VCaP (cell line): ENCODE results near the gene SLC25A21.

Experiments used
- H3K27ac ChIP-seq: fragments of 450-650 bp; 2 replicates; pipeline ENCODE4 v1.5.1; 2017
- TF ChIP-seq, protein P1 (sequence below): fragments of 450-650 bp; conservative IDR thresholded peaks from 2 replicates; pipeline ENCODE4 v1.5.1; 2017; ENCODE audit warnings: mild to moderate bottlenecking, moderate library complexity

The SLC25A21 gene

DNA sequence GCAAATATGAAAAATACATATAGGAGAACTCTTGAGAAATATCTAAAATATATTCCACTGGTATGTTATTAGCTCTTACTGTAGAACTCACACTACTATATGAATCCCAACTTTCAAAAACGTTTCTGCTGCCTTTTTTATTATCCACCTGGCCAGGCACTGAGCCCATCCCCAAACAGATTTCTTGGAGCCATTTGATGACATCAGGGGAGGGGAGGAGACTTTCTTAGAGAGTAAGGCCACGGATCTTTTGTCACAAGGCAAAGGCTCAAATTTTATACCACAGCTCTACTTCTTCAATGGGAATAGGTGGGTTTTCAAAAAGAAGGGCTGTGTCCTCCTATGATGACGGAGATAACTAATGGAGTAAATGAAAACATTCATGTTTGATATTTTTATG, 83.0 kb downstream of the SLC25A21 start:
- TF ChIP-seq, protein P1, sequence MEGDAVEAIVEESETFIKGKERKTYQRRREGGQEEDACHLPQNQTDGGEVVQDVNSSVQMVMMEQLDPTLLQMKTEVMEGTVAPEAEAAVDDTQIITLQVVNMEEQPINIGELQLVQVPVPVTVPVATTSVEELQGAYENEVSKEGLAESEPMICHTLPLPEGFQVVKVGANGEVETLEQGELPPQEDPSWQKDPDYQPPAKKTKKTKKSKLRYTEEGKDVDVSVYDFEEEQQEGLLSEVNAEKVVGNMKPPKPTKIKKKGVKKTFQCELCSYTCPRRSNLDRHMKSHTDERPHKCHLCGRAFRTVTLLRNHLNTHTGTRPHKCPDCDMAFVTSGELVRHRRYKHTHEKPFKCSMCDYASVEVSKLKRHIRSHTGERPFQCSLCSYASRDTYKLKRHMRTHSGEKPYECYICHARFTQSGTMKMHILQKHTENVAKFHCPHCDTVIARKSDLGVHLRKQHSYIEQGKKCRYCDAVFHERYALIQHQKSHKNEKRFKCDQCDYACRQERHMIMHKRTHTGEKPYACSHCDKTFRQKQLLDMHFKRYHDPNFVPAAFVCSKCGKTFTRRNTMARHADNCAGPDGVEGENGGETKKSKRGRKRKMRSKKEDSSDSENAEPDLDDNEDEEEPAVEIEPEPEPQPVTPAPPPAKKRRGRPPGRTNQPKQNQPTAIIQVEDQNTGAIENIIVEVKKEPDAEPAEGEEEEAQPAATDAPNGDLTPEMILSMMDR, result no peak
- no peak overlapping the region for H3K27ac ChIP-seq

DNA sequence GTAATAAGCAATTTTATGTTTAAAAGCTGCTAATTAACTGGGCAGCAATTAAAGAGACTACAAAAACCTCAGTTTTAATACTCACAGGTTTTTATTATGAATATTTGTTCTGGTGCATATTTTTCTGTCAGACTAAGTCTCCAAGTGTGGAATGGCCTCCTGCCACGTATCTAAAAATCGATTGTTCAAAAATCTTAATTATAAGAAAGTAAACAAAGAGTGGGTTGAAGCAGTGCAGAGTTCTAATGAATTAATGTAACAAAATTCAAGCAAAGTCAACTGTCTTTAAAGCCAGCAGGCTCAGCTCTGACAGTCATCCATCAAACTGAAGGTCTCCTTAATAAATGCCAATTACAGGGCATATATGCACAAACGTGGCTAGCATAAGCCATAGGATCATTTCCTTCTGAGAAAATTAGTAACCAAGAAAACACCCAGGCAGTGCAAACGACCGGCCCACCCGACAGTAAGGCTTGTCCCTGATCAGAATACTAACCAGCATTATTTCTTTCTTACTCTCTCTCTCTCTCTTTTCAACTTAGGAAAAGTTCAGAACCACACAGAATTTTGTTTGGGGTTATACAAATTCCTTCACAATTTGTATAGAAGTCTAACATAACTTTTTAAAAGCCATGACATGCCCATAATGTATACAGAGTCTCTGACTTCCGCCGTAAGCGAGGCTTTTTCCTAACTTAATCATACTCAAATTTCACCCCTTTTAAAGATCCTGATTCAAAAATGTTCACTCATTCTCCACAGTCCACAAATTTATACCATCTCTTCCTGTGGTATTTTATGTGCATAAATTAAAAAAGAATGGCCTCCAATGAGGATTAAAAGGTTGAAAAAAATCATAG, 83.8 kb downstream of the SLC25A21 start:
- TF ChIP-seq, protein P1, result no peak
- H3K27ac ChIP-seq, result no peak overlapping the region

DNA sequence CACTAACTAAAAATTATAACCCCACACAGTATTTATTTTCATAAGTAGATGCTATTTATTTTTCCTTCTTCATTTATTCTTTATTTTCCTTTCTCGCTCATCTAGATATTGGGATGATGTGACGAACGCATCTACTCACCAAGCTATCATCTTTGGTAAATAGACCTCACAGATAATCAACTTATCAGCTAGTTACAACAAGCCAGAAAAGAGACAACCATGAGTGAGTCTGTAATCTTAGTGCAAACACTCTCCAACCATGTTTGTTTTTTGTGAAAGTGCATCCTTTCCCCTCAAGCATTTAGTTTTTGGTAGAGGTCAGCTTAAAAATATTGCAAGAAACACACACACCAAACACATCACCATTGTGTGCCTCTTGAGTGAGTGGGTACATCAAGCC, 84.9 kb downstream of the SLC25A21 start:
- TF ChIP-seq, protein P1, result no peak
- H3K27ac ChIP-seq, result no peak overlapping the region

DNA sequence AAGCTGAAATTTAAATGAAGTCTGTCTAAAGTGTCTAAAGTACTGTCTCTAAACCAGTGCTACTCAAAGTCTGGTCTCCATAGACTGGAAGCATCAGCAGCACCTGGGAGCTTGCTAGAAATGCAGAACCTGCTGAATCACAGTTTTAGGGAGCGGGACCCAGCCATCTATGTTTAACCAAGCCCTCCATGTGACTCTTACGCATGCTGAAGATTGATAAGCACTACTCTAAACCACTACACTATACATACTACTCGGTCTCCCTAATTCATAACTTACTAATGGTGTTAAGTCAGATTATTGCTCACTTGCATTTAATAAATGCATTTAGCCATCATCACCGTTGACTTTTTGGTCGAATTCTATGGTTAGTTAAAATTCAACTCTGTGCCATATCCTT, 88.8 kb downstream of the SLC25A21 start:
- no peak overlapping the region for H3K27ac ChIP-seq
- TF ChIP-seq, protein P1, result no peak

DNA sequence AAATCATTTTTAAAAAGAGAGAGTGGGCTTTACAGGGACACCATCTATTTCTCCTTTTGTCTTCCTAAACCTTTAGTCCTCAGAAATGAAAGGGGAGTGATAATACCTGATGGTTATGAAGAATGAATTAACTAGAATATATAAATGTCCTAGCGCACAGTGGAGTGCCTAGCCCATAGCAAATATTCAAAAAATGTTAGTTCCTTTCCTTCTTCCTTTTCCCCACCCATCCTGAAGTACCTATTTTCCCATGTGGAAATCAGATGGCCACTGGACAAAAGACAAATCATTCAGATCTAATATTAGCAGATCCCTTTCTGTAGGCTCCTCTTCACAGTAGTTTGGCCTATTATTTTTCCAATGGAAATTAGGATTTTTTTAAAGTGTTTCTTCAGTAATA, 90.0 kb downstream of the SLC25A21 start:
- no peak overlapping the region for H3K27ac ChIP-seq
- TF ChIP-seq, protein P1, result no peak

DNA sequence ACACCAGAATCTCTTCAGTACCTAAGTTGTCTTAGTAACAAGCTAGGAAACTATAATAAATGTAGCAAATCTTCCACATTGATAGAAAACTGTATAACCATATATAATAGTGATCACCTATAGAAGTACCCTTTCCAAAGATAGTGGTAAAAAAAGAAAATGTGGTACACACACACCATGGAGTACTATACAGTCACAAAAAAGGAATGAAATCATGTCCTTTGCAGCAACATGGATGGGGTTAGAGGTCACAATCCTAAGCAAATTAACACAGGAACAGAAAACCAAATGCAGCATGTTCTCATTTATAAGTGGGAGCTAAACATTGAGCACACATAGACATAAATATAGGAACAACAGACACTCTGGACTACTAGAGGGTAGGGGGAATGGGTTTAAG, 90.5 kb downstream of the SLC25A21 start:
- TF ChIP-seq, protein P1, result no peak

DNA sequence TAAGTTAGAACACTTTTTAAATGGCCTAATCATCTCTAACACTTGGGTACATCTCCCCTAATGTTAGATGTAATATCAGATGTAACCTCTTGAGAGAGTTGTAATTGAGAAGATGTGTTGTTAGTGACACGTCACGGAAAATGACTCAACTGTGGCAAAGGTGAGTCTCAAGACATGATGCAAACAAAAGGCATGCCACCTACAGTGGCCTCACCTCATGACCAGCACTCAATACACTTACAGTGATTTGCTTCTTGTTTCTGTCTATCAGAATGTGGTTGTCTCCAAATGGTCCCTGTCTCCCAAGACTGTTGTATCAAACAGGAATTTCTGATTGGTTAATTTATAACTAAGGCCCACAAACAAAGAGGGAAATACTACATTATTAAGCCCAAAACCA, 91.2 kb downstream of the SLC25A21 start:
- TF ChIP-seq, protein P1, result no peak
- no peak overlapping the region for H3K27ac ChIP-seq

More for the DNA sequence above, 90.5 kb downstream of the SLC25A21 start:
- H3K27ac ChIP-seq, result no peak overlapping the region
